CD4-positive, alpha-beta T cell treated with Interleukin-2 at 100 ng/mL for 4 hours (primary cell): ENCODE data around the gene DGCR8.

Experiments
- DNase-seq: peaks from one replicate; pipeline ENCODE4 v3.0.0-alpha.2; 2020; ENCODE audit warnings: low spot score

Gene DGCR8

GRCh38 chr22:20138417-20138738 is 58.3 kb downstream of the DGCR8 start:
- DNase-seq: no peak

GRCh38 chr22:20138868-20139267 is 58.8 kb downstream of the DGCR8 start:
- no peak for DNase-seq

DNA sequence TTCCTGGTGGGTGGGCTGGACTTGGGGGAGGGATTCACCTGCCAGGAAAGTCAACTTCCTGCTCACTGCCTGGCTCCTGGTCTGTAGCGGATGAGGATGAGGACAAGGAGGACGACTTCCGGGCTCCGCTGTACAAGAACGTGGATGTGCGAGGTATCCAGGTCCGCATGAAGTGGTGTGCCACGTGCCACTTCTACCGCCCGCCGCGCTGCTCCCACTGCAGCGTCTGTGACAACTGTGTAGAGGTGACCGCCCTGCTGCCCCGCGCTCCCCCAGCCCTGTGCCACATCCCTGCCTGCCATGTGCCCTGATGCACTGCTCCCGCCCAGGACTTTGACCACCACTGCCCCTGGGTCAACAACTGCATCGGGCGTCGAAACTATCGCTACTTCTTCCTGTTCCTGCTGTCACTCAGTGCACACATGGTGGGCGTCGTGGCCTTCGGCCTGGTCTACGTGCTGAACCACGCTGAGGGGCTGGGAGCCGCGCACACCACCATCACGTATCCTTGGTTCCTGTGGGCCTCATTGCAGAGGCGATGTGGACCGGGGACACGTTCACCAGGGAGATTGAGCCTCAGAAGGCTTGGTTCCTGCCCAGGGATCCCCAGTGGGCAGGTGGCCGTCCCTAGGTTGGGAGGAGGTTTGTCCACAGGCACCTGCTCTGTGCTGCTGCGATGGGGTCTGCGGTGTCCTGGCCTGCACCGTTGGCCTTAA is 59.5 kb downstream of the DGCR8 start:
- no peak for DNase-seq

DNA sequence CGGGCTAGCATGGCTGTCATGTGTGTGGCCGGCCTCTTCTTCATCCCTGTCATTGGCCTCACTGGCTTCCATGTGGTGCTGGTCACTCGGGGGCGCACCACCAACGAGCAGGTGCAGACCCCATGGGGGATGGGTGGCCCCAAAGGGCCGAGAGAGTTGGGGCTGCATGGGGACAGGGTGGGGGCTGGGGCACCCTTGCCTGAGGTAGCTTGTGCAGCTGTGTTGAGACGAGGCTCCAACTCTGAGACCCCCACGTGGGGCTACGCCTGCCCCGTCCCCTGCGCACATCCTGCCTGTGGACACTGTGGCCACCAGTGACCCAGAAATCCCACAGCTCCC is 60.0 kb downstream of the DGCR8 start:
- DNase-seq: no peak

DNA sequence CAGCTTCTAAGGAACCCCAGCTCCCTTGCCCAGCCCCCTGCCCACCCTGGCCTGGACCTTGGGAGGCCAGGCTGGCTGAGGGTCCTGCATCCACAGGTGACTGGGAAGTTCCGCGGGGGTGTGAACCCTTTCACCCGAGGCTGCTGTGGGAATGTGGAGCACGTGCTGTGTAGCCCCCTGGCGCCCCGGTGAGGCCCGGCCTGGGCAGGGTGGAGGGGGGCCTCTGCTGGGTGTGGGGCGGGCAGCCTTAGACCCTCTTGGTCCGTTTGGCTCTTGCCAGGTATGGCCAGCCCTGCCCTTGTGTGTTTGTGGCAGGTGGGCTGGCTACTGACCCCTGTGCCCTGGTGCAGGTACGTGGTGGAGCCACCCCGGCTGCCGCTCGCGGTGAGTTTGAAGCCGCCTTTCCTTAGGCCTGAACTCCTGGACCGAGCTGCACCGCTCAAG is 60.5 kb downstream of the DGCR8 start:
- no peak for DNase-seq

- no peak for DNase-seq
Observed at GRCh38 chr22:20141186-20142077, 61.4 kb downstream of the DGCR8 start.

- DNase-seq: no peak
Observed at GRCh38 chr22:20142711-20143621, 62.9 kb downstream of the DGCR8 start.

DNA sequence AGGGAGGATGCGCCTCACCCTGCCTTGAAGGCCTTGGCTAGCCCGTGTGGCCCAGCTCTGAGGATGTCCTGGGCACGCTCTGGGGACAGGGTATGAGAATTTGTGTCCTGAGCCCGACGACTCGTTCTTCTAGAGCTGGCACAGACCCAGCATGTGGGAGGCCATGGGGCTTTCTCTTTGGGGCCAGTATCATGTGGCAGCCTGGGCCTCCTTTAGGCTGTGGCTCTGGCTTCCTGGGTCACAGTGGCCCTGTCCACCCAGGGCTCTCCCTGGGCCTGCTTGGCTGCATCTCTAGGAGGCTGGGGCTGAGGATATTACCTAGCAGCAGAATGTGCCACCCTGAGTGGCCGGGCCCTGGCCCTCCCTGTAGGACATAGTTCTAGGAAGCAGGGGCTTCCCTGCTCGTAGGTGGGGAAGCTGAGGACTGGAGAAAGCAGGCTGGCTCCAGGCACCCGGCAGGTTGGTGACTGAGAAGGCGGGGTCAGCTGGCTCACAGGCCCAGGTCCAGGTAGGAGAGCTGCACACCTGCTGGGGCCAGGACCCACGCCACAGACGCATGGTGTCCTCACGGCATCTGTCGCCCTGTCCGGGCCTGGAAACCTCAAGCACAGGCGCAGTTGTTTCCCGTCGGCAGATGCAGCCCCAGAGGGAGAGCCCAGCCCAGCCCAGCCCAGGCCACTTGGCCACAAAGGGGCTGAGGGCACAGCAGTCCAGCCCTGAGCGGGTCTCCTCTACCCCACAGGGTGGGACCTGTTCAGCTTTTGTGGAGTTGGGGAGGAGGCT is 64.0 kb downstream of the DGCR8 start:
- DNase-seq: no peak

DNA sequence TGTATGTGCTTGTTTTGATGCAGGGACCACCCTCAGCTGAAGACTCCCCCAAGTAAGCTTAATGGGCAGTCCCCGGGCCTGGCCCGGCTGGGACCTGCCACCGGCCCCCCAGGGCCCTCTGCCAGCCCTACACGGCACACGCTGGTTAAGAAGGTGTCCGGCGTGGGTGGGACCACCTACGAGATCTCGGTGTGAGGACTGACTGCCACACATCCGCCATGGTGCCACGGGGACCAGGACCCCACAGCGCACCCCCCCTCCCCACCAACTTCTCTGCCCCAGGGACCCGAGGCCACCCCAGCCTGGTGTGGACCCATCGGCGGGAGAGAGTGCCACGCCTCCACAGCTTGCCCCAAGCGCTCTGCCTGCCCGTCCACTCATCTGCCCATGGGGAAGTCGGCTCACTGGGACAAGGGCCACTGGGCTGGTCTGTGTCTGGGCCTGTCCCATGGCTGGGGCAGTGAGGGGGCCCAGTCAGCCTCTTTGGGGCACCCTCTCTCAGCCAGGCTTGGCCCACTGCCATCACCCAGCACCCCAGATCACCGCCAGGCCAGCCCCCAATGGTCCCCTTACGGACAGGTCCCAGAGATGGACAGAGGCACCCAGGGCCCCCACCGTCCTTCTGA is 65.3 kb downstream of the DGCR8 start:
- DNase-seq: no peak

- no peak for DNase-seq
Observed at GRCh38 chr22:20145832-20146223, 65.8 kb downstream of the DGCR8 start.

DNA sequence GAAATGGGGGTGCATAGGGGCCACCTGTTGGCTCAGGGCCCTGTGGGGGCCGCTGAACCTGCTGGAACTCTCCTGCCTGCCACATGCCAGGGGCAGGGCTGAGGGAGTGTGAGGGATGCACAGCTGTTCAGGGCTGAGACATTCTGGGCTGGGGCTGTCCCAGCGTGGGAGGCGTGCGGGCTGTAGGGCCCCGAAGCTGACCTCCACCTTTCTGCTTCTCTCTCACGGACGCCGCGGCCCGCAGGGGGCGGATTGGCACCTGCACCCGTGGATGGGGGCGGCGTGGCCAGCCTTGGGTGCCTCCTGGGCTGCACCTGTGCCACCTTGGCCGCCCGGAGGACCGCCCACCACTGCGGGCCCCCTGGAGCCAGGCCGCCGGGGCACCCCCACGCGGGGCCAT is 66.7 kb downstream of the DGCR8 start:
- DNase-seq: no peak

- no peak for DNase-seq
Observed at GRCh38 chr22:20147237-20147988, 67.4 kb downstream of the DGCR8 start.

DNA sequence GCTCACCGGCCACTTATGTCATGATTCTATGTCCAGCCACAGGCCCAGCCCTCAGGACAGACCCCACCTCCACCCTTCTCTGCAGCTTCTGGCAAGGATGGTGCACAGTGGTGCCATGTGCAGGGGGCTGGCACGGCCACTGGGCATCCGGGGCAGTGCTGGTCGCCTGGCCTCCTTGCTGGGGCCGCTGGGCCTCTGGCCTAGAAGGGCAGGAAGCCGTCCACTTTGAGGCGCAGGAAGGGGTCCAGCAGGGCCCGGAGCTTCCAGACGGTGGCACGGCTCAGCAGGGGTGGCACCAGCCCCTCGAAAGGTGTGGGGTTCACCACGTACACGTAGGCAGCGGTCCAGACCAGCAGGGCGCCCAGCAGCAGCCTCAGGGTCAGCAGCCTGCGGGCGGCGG is 68.4 kb downstream of the DGCR8 start:
- DNase-seq: no peak

- DNase-seq: no peak
Observed at GRCh38 chr22:20149257-20150250, 69.5 kb downstream of the DGCR8 start.

GRCh38 chr22:20150381-20151275 is 70.6 kb downstream of the DGCR8 start, which contains the start of gene CCDC188:
TSS of gene CCDC188 (minus strand) at chr22:20151055. CDS start at chr22:20150986, 69 bp downstream.
- no peak for DNase-seq

GRCh38 chr22:20151276-20151588 is 71.2 kb downstream of the DGCR8 start:
- no peak for DNase-seq

GRCh38 chr22:20152464-20152890 is 72.4 kb downstream of the DGCR8 start:
- DNase-seq: no peak

GRCh38 chr22:20153945-20154344 is 73.9 kb downstream of the DGCR8 start:
- DNase-seq: no peak
